H54 (cell line): ENCODE data around the gene CEP57.
"Not testable (repeated sequence)": the region's sequence is repeated elsewhere in the genome, so short reads cannot be mapped to it uniquely, and the experiment has no call there.

ENCODE experiments used
- DNase-seq: peaks from one replicate; pipeline ENCODE4 v3.0.0; 2011; ENCODE audit warnings: low spot score, mixed read lengths; ENCODE audit not compliant: insufficient read length
- FAIRE-seq: peaks from 3 replicates; lab custom pipeline; 2011; peaks lifted over from hg19 to GRCh38; lab: Jason Lieb, UNC
- POLR2A ChIP-seq: IDR thresholded peaks from 2 replicates; pipeline ENCODE4 v1.6.1; 2011; ENCODE audit warnings: low read depth, mild to moderate bottlenecking, low read length

The CEP57 gene

GRCh38 chr11:95863486-95864140 is 73.3 kb downstream of the CEP57 start:
- DNase-seq = no peak
- no peak for TF ChIP-seq POLR2A
- FAIRE-seq = no peak

- FAIRE-seq (no peak), DNase-seq (no peak)
- no peak for TF ChIP-seq POLR2A
Observed at GRCh38 chr11:95867105-95867504, 76.8 kb downstream of the CEP57 start.

- FAIRE-seq, DNase-seq: not testable (repeated sequence)
Observed at GRCh38 chr11:95870877-95871276, 80.6 kb downstream of the CEP57 start.

- no peak for TF ChIP-seq POLR2A
- DNase-seq (peak; percentile 3), FAIRE-seq (peak; percentile 77)
Observed at GRCh38 chr11:95877291-95877690, 87.0 kb downstream of the CEP57 start.
